NCI-H1436 (cell line): Measurements from ENCODE around the gene CACNA1D.
"Not testable (repeated sequence)": the region's sequence is repeated elsewhere in the genome, so short reads cannot be mapped to it uniquely, and the experiment has no call there.

Source experiments
- DNase-seq: peaks from one replicate; lab custom pipeline; 2025; lab: John Stamatoyannopoulos, UW

The CACNA1D gene

GRCh38 chr3:53530205-53530604 is 35.8 kb downstream of the CACNA1D start:
- DNase-seq = no peak

- DNase-seq = no peak
Observed at GRCh38 chr3:53531749-53532148, 37.3 kb downstream of the CACNA1D start.

- no peak for DNase-seq
Observed at GRCh38 chr3:53533472-53533871, 39.1 kb downstream of the CACNA1D start.

GRCh38 chr3:53534216-53534615 is 39.8 kb downstream of the CACNA1D start:
- no peak for DNase-seq

GRCh38 chr3:53534676-53535400 is 40.4 kb downstream of the CACNA1D start:
- DNase-seq = no peak

GRCh38 chr3:53536282-53536681 is 41.9 kb downstream of the CACNA1D start:
- DNase-seq = no peak

- no peak for DNase-seq
Observed at GRCh38 chr3:53544357-53544756, 49.9 kb downstream of the CACNA1D start.

GRCh38 chr3:53545310-53545995 is 51.0 kb downstream of the CACNA1D start:
- no peak for DNase-seq

- no peak for DNase-seq
Observed at GRCh38 chr3:53545996-53546359, 51.6 kb downstream of the CACNA1D start.

GRCh38 chr3:53547327-53547726 is 52.9 kb downstream of the CACNA1D start:
- no peak for DNase-seq

- DNase-seq = no peak
Observed at GRCh38 chr3:53550005-53550620, 55.7 kb downstream of the CACNA1D start.

GRCh38 chr3:53551324-53551723 is 56.9 kb downstream of the CACNA1D start:
- no peak for DNase-seq

GRCh38 chr3:53552730-53553129 is 58.3 kb downstream of the CACNA1D start:
- no peak for DNase-seq

- no peak for DNase-seq
Observed at GRCh38 chr3:53553200-53553599, 58.8 kb downstream of the CACNA1D start.

GRCh38 chr3:53554559-53555067 is 60.2 kb downstream of the CACNA1D start:
- no peak for DNase-seq

- no peak for DNase-seq
Observed at GRCh38 chr3:53555068-53555588, 60.7 kb downstream of the CACNA1D start.

- DNase-seq = no peak
Observed at GRCh38 chr3:53566461-53567145, 72.2 kb downstream of the CACNA1D start.

GRCh38 chr3:53570081-53570480 is 75.7 kb downstream of the CACNA1D start:
- DNase-seq = no peak

- no peak for DNase-seq
Observed at GRCh38 chr3:53570709-53571108, 76.3 kb downstream of the CACNA1D start.

- no peak for DNase-seq
Observed at GRCh38 chr3:53571264-53571663, 76.9 kb downstream of the CACNA1D start.

- not testable (repeated sequence) for DNase-seq
Observed at GRCh38 chr3:53572184-53572583, 77.8 kb downstream of the CACNA1D start.

- DNase-seq = no peak
Observed at GRCh38 chr3:53577506-53577905, 83.1 kb downstream of the CACNA1D start.
